Heart right ventricle (tissue), 16 donors: Measurements from ENCODE around the gene CNOT4. TPM values are rescaled to one million over a fixed set of nuclear protein-coding genes. Genes with fewer than 3 reads are reported as not detected.
"Not testable (repeated sequence)": the region's sequence is repeated elsewhere in the genome, so short reads cannot be mapped to it uniquely, and the experiment has no call there.

Experiments
- ATAC-seq, 8 donors: fragments of 200-7000 bp; cut with Tn5 transposase; one replicate each; pipeline ENCODE4 v1.9.1; 2020; ENCODE audit warnings: mild to moderate bottlenecking in 8 of 8, moderate library complexity in 8 of 8, moderate number of reproducible peaks in 1 of 8
- DNase-seq, 2 donors: peaks; one replicate each; pipeline ENCODE4 v3.0.0-alpha.2; 2020
- H3K27ac ChIP-seq, 10 donors: fragments of 200-600 bp; sonication (generic) in 2 of 10; one replicate each; pipeline versions ENCODE4 v1.5.0 to v1.8.0; 2020 to 2022; ENCODE audit warnings: mild to moderate bottlenecking in 3 of 10
- H3K27me3 ChIP-seq, 7 donors: fragments of 200-600 bp; one replicate each; pipeline ENCODE4 v1.8.0; 2021 to 2022; ENCODE audit warnings: mild to moderate bottlenecking in 2 of 7
- H3K36me3 ChIP-seq, 9 donors: fragments of 200-600 bp; sonication (generic) in 1 of 9; one replicate each; pipeline versions ENCODE4 v1.5.0 to v1.8.0; 2020 to 2022; ENCODE audit warnings: mild to moderate bottlenecking in 2 of 9
- H3K4me1 ChIP-seq, 9 donors: fragments of 200-600 bp; sonication (generic) in 1 of 9; one replicate each; pipeline versions ENCODE4 v1.5.0 to v1.8.0; 2020 to 2022; ENCODE audit warnings: mild to moderate bottlenecking in 4 of 9
- H3K4me3 ChIP-seq, 10 donors: fragments of 200-600 bp; sonication (generic) in 2 of 10; one replicate each; pipeline versions ENCODE4 v1.5.0 to v1.8.0; 2020 to 2022; ENCODE audit warnings: mild to moderate bottlenecking in 7 of 10, moderate library complexity in 2 of 10
- H3K9me3 ChIP-seq, 11 donors: fragments of 200-600 bp in 10 of 11; sonication (generic) in 2 of 11; one replicate each; pipeline versions ENCODE4 v1.5.0 to v1.8.0; 2013 to 2022; ENCODE audit warnings: mild to moderate bottlenecking in 2 of 11, control low read depth in 1 of 11, moderate library complexity in 1 of 11
- CTCF ChIP-seq, 9 donors: fragments of 200-600 bp; sonication (generic) in 2 of 9; IDR thresholded peaks; one replicate each; pipeline versions ENCODE4 v1.5.0 to v1.8.0; 2021 to 2022; ENCODE audit warnings: antibody characterized with exemption in 9 of 9, mild to moderate bottlenecking in 5 of 9, moderate library complexity in 1 of 9
- WGBS, 2 donors: extraction: QIAGEN DNeasy Blood & Tissue Kit; methylation state at CpG; one replicate each; pipeline ENCODE4 v1.1.7; 2013; ENCODE audit warnings: inconsistent platforms in 1 of 2; 5-methylcytosine and 5-hydroxymethylcytosine counted together
- intact Hi-C, 10 donors: fragments of 100-400 bp; cut with DNase I; formaldehyde crosslinking; loops; one replicate each; pipeline versions ENCODE4 v1.11.1 to v1.14.2; 2022
- polyA plus RNA-seq, 2 donors: library from polyadenylated mRNA; stranded (reverse); fragments of 200-250 nt; gene quantifications; one replicate each; pipeline ENCODE4 v1.2.3, GENCODE V29; 2013
- total RNA-seq, 10 donors: library from RNA; stranded (reverse); fragmentation: NEBNext Ultra II Directional in 3 of 10; extraction: Animal tissue kit (Norgen Biotek cat#: 25700) in 3 of 10; gene quantifications; one replicate each; pipeline versions ENCODE4 v1.2.1 to v1.2.4, GENCODE V29; 2021 to 2023
- donor health status: Arrhythmogenic right ventricular cardiomyopathy.
- donor health status: ischemic (EF 13 %, LVEDD 7.1; RV severe dilation, severe dysfunction).
- donor health status: healthy with polysubstance abuse.
- donor health status: DM: no; HTN: yes; CAD: no.
- donor health status: DM: no; HTN: no; CAD: no.
- donor health status: ischemic (EF 25% LVEDD 6.9; RV normal size, moderate dysfunction).
- donor health status: ischemic (EF 25% LVEDD 5.7; RV mildly dilated, moderate dysfunction).
- donor health status: healthy.
- donor health status: DM: yes; HTN: yes; CAD: no.
- donor health status: Ischemic cardiomyopathy.
- donor health status: ischemic (EF 35%, LVEDD 5.7; RV mildly dilated, moderate dysfunction).
- donor health status: nonischemic (EF 11% LVEDD 7.7; RV severe dilation, severe dysfunction).
- donor health status: DM: yes; HTN: yes; CAD: no.
- donor health status: PGD.
- donor health status: ischemic (EF 29% LVEDD 5.4; RV normal size, mild dysfunction).
- donor health status: nonischemic (EF 23%, LVEDD 6.1; RV moderate dilation, normal function).

Gene CNOT4
- total and polyA plus RNA-seq, 12 donors = 5.2 to 31.7 (median 27.0) TPM

GRCh38 chr7:135447748-135448147, 62.2 kb downstream of the CNOT4 start:
- no peaks in the 10 kb centered on the region for H3K9me3 ChIP-seq
- TF ChIP-seq CTCF (IDR thresholded peaks at IDR 0.05) = no peak
- 55 to 62% methylated on average over 3 of the region's 3 CpGs for WGBS, 2 donors
- H3K4me1 ChIP-seq = peaks cover 0 to 27% (median 12%) of the 10 kb centered on the region in 9 donors
- ATAC-seq = peak in 5 of 8 donors; percentile 25 to 47 (median 41)
- H3K4me3 ChIP-seq = no peak overlapping the region
- no peaks in the 10 kb centered on the region for H3K27me3 ChIP-seq
- DNase-seq = no peak
- H3K36me3 ChIP-seq = peaks cover 0 to 12% (median 0%) of the 10 kb centered on the region in 9 donors
- intact Hi-C loops = no loop called here
- H3K27ac ChIP-seq = no peak overlapping the region

GRCh38 chr7:135445690-135446089, 64.2 kb downstream of the CNOT4 start:
- Histone ChIP-seq H3K9me3 (no peaks in the 10 kb centered on the region), H3K4me1 (peaks cover 0 to 27% (median 12%) of the 10 kb centered on the region in 9 donors), H3K4me3 (no peak overlapping the region), H3K27ac (no peak overlapping the region), H3K36me3 (peaks cover 0 to 12% (median 0%) of the 10 kb centered on the region in 9 donors), H3K27me3 (no peaks in the 10 kb centered on the region)
- TF ChIP-seq CTCF (IDR thresholded peaks at IDR 0.05) = no peak
- ATAC-seq (no peak), DNase-seq (no peak)
- intact Hi-C loops = no loop called here

GRCh38 chr7:135445266-135445665, 64.6 kb downstream of the CNOT4 start:
- H3K27me3 ChIP-seq, ATAC-seq, DNase-seq, H3K27ac ChIP-seq, intact Hi-C loops, H3K9me3 ChIP-seq, H3K4me3 ChIP-seq: not testable (repeated sequence)
- Histone ChIP-seq H3K36me3 (peaks cover 0 to 12% (median 0%) of the 10 kb centered on the region in 9 donors), H3K4me1 (peaks cover 0 to 27% (median 12%) of the 10 kb centered on the region in 9 donors)
- 93 to 94% methylated on average over 2 of the region's 2 CpGs for WGBS, 2 donors

- H3K4me3 ChIP-seq = no peak overlapping the region
- H3K36me3 ChIP-seq = peaks cover 0 to 27% (median 4%) of the 10 kb centered on the region in 9 donors
- ATAC-seq (peak in 1 of 8 donors; percentile 56), DNase-seq (no peak)
- H3K9me3 ChIP-seq = no peaks in the 10 kb centered on the region
- TF ChIP-seq CTCF (IDR thresholded peaks at IDR 0.05) = no peak
- intact Hi-C loops = no loop called here
- H3K4me1 ChIP-seq = peaks cover 0 to 10% (median 0%) of the 10 kb centered on the region in 9 donors
- no peaks in the 10 kb centered on the region for H3K27me3 ChIP-seq
- no peak overlapping the region for H3K27ac ChIP-seq
These were observed 68.1 kb downstream of the CNOT4 start for GRCh38 chr7:135441791-135442190.

- WGBS, 2 donors = 90 to 97% methylated on average over 4 of the region's 4 CpGs
- H3K9me3 ChIP-seq = peaks cover 0 to 16% (median 5%) of the 10 kb centered on the region in 11 donors
- no peak for DNase-seq
These were observed 75.9 kb downstream of the CNOT4 start for GRCh38 chr7:135434047-135434446.

More at GRCh38 chr7:135434047-135434446, 75.9 kb downstream of the CNOT4 start:
- ATAC-seq = no peak
- H3K4me3 ChIP-seq = no peak overlapping the region
- H3K27ac ChIP-seq = no peak overlapping the region
- intact Hi-C loops = no loop called here
- peaks cover 0 to 20% (median 0%) of the 10 kb centered on the region in 9 donors for H3K4me1 ChIP-seq
- peaks cover 0 to 44% (median 7%) of the 10 kb centered on the region in 9 donors for H3K36me3 ChIP-seq
- H3K27me3 ChIP-seq = no peaks in the 10 kb centered on the region
- no peak for TF ChIP-seq CTCF (IDR thresholded peaks at IDR 0.05)
